WTC11 (cell line): ENCODE measurements around the gene UBE2N. TPM values are rescaled to one million over a fixed set of nuclear protein-coding genes. Genes with fewer than 3 reads are reported as not detected.
"Not testable (repeated sequence)": the region's sequence is repeated elsewhere in the genome, so short reads cannot be mapped to it uniquely, and the experiment has no call there.

Experiments used
- ATAC-seq: fragments of 200-7000 bp; cut with Tn5 transposase; 2 replicates; pipeline ENCODE4 v1.10.0; 2021; ENCODE audit warnings: mild to moderate bottlenecking, moderate library complexity
- CTCF ChIA-PET: fragments of 300-600 bp; sonication (Branson Sonifier 250); formaldehyde crosslinking; loops from one replicate; lab custom pipeline; 2021; ENCODE audit warnings: antibody characterized with exemption; lab: Charles Lee
- POLR2A ChIA-PET: fragments of 350-600 bp; sonication (Branson Sonifier 250); formaldehyde crosslinking; loops from one replicate; lab custom pipeline; 2021; ENCODE audit warnings: antibody characterized with exemption; lab: Charles Lee
- DNase-seq: peaks from one replicate; pipeline ENCODE4 v3.0.0; 2021; ENCODE audit warnings: low spot score
- H3K27ac Mint-ChIP-seq: 2 replicates; pipeline ENCODE4 v1.8.0; 2021; ENCODE audit warnings: mixed read lengths
- H3K27me3 Mint-ChIP-seq: 2 replicates; pipeline ENCODE4 v1.8.0; 2021; ENCODE audit warnings: low read depth, mild to moderate bottlenecking, moderate library complexity, mixed read lengths
- H3K36me3 Mint-ChIP-seq: 2 replicates; pipeline ENCODE4 v1.8.0; 2021; ENCODE audit warnings: mixed read lengths
- H3K4me1 Mint-ChIP-seq: 2 replicates; pipeline ENCODE4 v1.8.0; 2022; ENCODE audit warnings: mixed read lengths
- H3K4me3 Mint-ChIP-seq: 2 replicates; pipeline ENCODE4 v1.8.0; 2021; ENCODE audit warnings: mild to moderate bottlenecking, moderate library complexity, mixed read lengths
- H3K9me3 Mint-ChIP-seq: 2 replicates; pipeline ENCODE4 v1.8.0; 2021; ENCODE audit warnings: mixed read lengths
- ARID4B ChIP-seq: sonication (generic); formaldehyde crosslinking; IDR thresholded peaks from 2 replicates; pipeline ENCODE4 v1.8.0; 2023; ENCODE audit warnings: missing genetic modification reagents, mild to moderate bottlenecking, borderline replicate concordance
- EMX1 ChIP-seq: fragments of 250-450 bp; sonication (Bioruptor Pico); IDR thresholded peaks from 2 replicates; pipeline ENCODE4 v1.8.0; 2021; ENCODE audit warnings: mild to moderate bottlenecking
- FOXP1 ChIP-seq: sonication (generic); formaldehyde crosslinking; IDR thresholded peaks from 2 replicates; pipeline ENCODE4 v1.8.0; 2022; ENCODE audit warnings: missing genetic modification reagents, mild to moderate bottlenecking, moderate library complexity, borderline replicate concordance
- JAZF1 ChIP-seq: fragments of 250-450 bp; sonication (Bioruptor Pico); IDR thresholded peaks from 2 replicates; pipeline ENCODE4 v1.9.0; 2021; ENCODE audit warnings: moderate library complexity, mild to moderate bottlenecking, inconsistent platforms
- NR3C1 ChIP-seq: sonication (generic); formaldehyde crosslinking; conservative IDR thresholded peaks from 2 replicates; pipeline ENCODE4 v1.8.1; 2023; ENCODE audit warnings: low read depth, mild to moderate bottlenecking, missing genetic modification reagents
- PRDM15 ChIP-seq: sonication (generic); formaldehyde crosslinking; IDR thresholded peaks from 2 replicates; pipeline ENCODE4 v1.8.0; 2022; ENCODE audit warnings: missing genetic modification reagents
- RORB ChIP-seq: fragments of 250-450 bp; sonication (Bioruptor Pico); IDR thresholded peaks from 2 replicates; pipeline ENCODE4 v1.9.0; 2021; ENCODE audit warnings: mild to moderate bottlenecking
- SMAD3 ChIP-seq: sonication (generic); formaldehyde crosslinking; IDR thresholded peaks from 2 replicates; pipeline ENCODE4 v1.8.0; 2022; ENCODE audit warnings: missing genetic modification reagents, mild to moderate bottlenecking, borderline replicate concordance
- ZNF219 ChIP-seq: sonication (generic); formaldehyde crosslinking; IDR thresholded peaks from 2 replicates; pipeline ENCODE4 v1.8.0; 2023; ENCODE audit warnings: missing genetic modification reagents, mild to moderate bottlenecking, borderline replicate concordance
- ZNF396 ChIP-seq: fragments of 250-450 bp; sonication (Bioruptor Pico); IDR thresholded peaks from 2 replicates; pipeline ENCODE4 v1.8.0; 2021; ENCODE audit warnings: mild to moderate bottlenecking, moderate library complexity, borderline replicate concordance
- ZNF423 ChIP-seq: fragments of 250-450 bp; sonication (Bioruptor Pico); IDR thresholded peaks from 2 replicates; pipeline ENCODE4 v2.1.2; 2022; ENCODE audit warnings: mild to moderate bottlenecking, moderate library complexity
- total RNA-seq: library from RNA; stranded (reverse); gene quantifications from 3 replicates; pipeline ENCODE4 v1.2.3, GENCODE V29; 2021
- TF ChIP-seq, protein P1 (sequence below): fragments of 250-450 bp; sonication (Bioruptor Pico); IDR thresholded peaks from 2 replicates; pipeline ENCODE4 v1.9.0; 2021; ENCODE audit warnings: mild to moderate bottlenecking, borderline replicate concordance
- TF ChIP-seq, protein P2 (sequence below): sonication (generic); formaldehyde crosslinking; IDR thresholded peaks from 2 replicates; pipeline ENCODE4 v1.8.0; 2023; ENCODE audit warnings: missing genetic modification reagents

UBE2N gene
- total RNA-seq, 1 experiment from 2014 or later = 195 TPM

GRCh38 chr12:93378196-93378997, 63.4 kb downstream of the UBE2N start:
- ATAC-seq = peak; percentile 2
- CTCF ChIA-PET, POLR2A ChIA-PET: not testable (repeated sequence)

GRCh38 chr12:93377252-93378195, 64.2 kb downstream of the UBE2N start, which contains the start of gene NUDT4:
NUDT4 (plus strand) TSS chr12:93377925; CDS start chr12:93378323, 398 bp downstream.
- ChIA-PET POLR2A (no interaction called here), CTCF (interaction anchor here (0.6 to 0.7 kb wide), 2 partner anchors 370 to 403 kb away, joined by 3 to 4 read pairs; no protein-coding TSS in a partner anchor)
- ATAC-seq (peak; percentile 72), DNase-seq (peak; percentile 97)
- H3K9me3 Mint-ChIP-seq = no peaks in the 10 kb centered on the region
- no peaks in the 10 kb centered on the region for H3K27me3 Mint-ChIP-seq
- peak within 1 kb of the TSS; percentile 99 for H3K4me3 Mint-ChIP-seq
- no peaks in the 10 kb centered on the region for H3K36me3 Mint-ChIP-seq
- H3K4me1 Mint-ChIP-seq = peaks cover 63% of the 10 kb centered on the region
- H3K27ac Mint-ChIP-seq = peak within 1 kb of the TSS; percentile 92
- TF ChIP-seq FOXP1 (CRISPR knock-in tag) = no peak
- TF ChIP-seq JAZF1 (CRISPR knock-in tag) = no peak
- TF ChIP-seq, protein P1, sequence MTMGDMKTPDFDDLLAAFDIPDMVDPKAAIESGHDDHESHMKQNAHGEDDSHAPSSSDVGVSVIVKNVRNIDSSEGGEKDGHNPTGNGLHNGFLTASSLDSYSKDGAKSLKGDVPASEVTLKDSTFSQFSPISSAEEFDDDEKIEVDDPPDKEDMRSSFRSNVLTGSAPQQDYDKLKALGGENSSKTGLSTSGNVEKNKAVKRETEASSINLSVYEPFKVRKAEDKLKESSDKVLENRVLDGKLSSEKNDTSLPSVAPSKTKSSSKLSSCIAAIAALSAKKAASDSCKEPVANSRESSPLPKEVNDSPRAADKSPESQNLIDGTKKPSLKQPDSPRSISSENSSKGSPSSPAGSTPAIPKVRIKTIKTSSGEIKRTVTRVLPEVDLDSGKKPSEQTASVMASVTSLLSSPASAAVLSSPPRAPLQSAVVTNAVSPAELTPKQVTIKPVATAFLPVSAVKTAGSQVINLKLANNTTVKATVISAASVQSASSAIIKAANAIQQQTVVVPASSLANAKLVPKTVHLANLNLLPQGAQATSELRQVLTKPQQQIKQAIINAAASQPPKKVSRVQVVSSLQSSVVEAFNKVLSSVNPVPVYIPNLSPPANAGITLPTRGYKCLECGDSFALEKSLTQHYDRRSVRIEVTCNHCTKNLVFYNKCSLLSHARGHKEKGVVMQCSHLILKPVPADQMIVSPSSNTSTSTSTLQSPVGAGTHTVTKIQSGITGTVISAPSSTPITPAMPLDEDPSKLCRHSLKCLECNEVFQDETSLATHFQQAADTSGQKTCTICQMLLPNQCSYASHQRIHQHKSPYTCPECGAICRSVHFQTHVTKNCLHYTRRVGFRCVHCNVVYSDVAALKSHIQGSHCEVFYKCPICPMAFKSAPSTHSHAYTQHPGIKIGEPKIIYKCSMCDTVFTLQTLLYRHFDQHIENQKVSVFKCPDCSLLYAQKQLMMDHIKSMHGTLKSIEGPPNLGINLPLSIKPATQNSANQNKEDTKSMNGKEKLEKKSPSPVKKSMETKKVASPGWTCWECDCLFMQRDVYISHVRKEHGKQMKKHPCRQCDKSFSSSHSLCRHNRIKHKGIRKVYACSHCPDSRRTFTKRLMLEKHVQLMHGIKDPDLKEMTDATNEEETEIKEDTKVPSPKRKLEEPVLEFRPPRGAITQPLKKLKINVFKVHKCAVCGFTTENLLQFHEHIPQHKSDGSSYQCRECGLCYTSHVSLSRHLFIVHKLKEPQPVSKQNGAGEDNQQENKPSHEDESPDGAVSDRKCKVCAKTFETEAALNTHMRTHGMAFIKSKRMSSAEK = no peak
- no peak for TF ChIP-seq PRDM15 (CRISPR knock-in tag)
- TF ChIP-seq EMX1 (CRISPR knock-in tag) = no peak
- TF ChIP-seq, protein P2, sequence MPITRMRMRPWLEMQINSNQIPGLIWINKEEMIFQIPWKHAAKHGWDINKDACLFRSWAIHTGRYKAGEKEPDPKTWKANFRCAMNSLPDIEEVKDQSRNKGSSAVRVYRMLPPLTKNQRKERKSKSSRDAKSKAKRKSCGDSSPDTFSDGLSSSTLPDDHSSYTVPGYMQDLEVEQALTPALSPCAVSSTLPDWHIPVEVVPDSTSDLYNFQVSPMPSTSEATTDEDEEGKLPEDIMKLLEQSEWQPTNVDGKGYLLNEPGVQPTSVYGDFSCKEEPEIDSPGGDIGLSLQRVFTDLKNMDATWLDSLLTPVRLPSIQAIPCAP (CRISPR knock-in tag) = no peak
- TF ChIP-seq ZNF396 = no peak
- no peak for TF ChIP-seq SMAD3 (CRISPR knock-in tag)
- no peak for TF ChIP-seq NR3C1 (CRISPR knock-in tag)
- no peak for TF ChIP-seq RORB (CRISPR knock-in tag)
- no peak for TF ChIP-seq ZNF219

More at GRCh38 chr12:93378196-93378997, 63.4 kb downstream of the UBE2N start:
- DNase-seq = peak; percentile 27
- not testable (repeated sequence) for H3K27me3 Mint-ChIP-seq, H3K36me3 Mint-ChIP-seq
- TF ChIP-seq ZNF423 = 0 out of 2 replicates have a peak, but pooled peaks have one; percentile 29
- 0 out of 2 replicates have a peak, but pooled peaks have one; percentile 42 for TF ChIP-seq ARID4B (CRISPR knock-in tag)
- TF ChIP-seq, all 79 proteins: peak for 2; not testable (repeated sequence) for 77
- H3K4me3 Mint-ChIP-seq = peak overlapping the region; percentile 99
- H3K9me3 Mint-ChIP-seq = not testable (repeated sequence)
- H3K4me1 Mint-ChIP-seq = peaks cover 65% of the 10 kb centered on the region
- peak overlapping the region; percentile 92 for H3K27ac Mint-ChIP-seq
